ENCODE results near the gene PLA2G3.

PLA2G3 gene

GRCh38 chr22:31144223-31144622, 3.9 kb upstream of the PLA2G3 start:
- peak; percentile 57 for DNase-seq (ENCODE audit: low spot score)

GRCh38 chr22:31143537-31143936, 3.2 kb upstream of the PLA2G3 start:
- DNase-seq (ENCODE audit: low spot score): no peak

GRCh38 chr22:31143038-31143437, 2.7 kb upstream of the PLA2G3 start:
- no peak for DNase-seq (ENCODE audit: low spot score)

GRCh38 chr22:31142285-31142684, 2.0 kb upstream of the PLA2G3 start:
- DNase-seq (ENCODE audit: low spot score): no peak

- DNase-seq (ENCODE audit: low spot score): no peak
Observed at GRCh38 chr22:31141551-31141950, 1.2 kb upstream of the PLA2G3 start.

GRCh38 chr22:31140746-31141145, 438 bp upstream of the PLA2G3 start:
- DNase-seq (ENCODE audit: low spot score): no peak

- DNase-seq (ENCODE audit: low spot score): no peak
Observed at GRCh38 chr22:31139066-31139465, 1.2 kb downstream of the PLA2G3 start.

DNA sequence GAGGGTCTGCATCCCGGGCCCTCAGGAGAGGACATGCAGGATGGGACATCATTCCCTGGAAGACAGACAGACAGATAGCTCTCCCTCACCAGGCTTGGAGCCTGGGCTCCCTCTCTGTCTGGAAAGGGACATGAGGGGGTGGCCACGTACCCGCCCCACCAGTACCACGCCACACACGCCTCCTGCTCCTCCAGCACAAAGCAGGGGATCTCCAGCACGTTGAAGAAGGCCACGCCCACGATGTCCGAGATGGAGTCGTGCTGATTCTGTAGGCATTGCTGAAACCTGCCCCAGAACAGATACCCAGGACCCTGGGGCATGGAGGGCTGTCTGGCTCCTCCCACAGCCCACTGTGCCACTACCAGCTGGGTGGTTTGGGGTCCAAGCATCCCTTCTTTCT, 2.2 kb downstream of the PLA2G3 start:
- no peak for DNase-seq (ENCODE audit: low spot score)

DNA sequence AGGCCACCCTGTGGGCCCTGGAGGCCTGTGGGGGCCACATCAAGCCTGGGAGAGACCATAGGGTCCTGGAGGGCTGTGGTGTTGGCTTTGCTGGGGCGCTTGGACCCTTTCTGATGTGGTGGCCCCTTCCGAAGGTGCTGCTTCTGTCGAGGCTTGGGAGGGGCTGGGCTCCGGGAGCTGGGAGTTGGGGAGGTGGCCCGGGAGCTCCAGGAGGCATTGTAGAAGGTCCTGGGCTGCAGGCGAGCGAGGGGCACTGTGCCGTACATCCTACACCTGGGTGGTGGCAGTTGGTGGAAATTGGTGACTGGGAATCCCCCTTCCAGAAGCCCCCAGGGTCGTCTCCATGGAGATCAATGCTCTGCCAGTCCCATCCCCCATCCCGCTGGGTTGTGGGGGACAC, 2.6 kb downstream of the PLA2G3 start:
- no peak for DNase-seq (ENCODE audit: low spot score)

DNA sequence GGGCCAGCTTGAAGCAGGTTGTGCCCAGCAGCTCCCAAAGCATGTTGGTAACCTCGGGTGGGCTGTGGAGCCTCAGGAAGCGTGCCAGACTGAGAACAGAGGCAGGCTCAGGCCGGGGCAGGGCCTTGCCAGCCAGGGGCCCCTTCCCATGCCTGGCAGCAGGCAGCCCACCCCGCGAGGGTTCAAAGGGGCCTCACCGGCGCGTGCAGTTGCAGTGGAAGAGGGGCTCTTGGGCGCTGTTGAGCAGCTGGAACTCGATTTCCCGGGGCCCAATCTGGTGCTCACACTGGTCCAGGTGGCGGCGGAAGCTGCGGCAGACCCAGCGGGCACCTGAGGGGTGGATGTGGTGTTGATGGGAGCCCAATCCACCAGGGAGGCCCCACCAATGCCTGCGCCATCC, 3.6 kb downstream of the PLA2G3 start:
- no peak for DNase-seq (ENCODE audit: low spot score)

- no peak for DNase-seq (ENCODE audit: low spot score)
Observed at GRCh38 chr22:31136155-31136554, 4.2 kb downstream of the PLA2G3 start.

- no peak for DNase-seq (ENCODE audit: low spot score)
Observed at GRCh38 chr22:31135706-31136105, 4.6 kb downstream of the PLA2G3 start.

GRCh38 chr22:31134688-31135087, 5.6 kb downstream of the PLA2G3 start:
- no peak for DNase-seq (ENCODE audit: low spot score)

DNA sequence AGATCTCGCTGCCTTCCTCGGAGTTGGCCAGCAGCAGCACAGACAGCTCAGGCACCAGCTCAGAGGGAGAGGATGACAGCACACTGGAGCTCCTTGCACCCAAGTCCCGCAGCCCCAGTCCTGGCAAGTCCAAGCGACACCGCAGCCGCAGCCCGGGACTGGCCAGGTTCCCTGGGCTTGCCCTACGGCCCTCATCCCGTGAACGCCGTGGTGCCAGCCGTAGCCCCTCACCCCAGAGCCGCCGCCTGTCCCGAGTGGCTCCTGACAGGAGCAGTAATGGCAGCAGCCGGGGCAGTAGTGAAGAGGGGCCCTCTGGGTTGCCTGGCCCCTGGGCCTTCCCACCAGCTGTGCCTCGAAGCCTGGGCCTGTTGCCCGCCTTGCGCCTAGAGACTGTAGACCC, 6.4 kb downstream of the PLA2G3 start:
- no peak for DNase-seq (ENCODE audit: low spot score)

DNA sequence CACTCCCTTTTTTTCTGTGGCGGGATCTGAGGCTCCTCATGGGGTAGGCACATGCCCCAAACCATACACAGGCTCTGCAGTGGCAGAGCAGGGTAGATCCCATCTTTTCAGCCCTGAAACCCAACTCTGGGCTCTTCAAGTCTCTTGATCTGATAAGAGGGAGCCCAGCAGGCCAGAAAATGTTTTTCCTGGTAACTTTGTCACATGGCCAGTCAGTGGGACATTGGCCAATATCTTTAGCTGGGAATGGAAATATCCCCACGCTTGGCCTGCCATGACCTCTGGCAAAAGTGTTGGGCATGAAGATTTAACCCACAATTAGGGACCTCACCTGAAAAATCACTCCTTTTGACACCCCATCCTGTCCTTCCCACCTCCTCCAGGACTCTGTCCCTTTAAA, 9.4 kb downstream of the PLA2G3 start:
- no peak for DNase-seq (ENCODE audit: low spot score)

DNA sequence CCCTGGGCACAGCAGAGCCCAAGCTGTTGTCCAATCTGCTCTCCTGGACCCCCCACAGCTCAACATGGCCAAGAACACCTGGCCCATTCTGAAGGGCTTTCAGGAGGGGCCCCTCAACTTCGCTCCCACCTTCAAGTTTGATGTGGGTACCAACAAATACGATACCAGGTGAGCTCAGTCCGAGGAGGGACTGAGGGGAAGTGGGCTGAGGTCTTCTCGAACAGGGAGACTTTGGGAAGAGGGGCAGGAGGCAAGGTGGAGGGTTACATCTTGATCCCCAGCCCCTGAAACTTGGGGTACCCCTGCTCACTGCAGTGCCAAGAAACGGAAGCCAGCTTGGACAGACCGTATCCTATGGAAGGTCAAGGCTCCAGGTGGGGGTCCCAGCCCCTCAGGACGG, 12.2 kb downstream of the PLA2G3 start:
- no peak for DNase-seq (ENCODE audit: low spot score)

DNA sequence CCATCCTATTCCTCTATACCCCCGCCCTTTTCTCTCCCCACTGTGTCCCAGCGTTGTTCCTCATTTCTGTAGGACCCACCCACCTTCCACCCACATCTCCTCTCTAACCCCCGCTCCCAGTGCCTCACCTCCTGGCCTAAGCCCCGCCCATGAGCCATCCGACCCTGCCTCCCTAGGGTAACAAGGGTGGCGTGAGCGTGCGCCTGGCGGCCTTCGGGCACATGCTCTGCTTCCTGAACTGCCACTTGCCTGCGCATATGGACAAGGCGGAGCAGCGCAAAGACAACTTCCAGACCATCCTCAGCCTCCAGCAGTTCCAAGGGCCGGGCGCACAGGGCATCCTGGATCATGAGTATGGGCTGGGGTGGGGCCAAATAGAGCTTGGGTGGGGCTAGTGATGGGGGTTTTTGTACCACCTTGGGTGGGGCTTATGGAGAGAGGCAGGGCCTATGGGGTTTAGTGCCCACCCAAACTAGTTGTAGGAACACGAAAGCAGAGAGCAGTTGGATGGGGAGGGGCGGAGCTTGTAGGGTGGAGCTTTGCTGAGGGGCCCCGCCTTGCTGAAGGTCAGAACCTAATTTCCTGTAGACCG, 13.0 kb downstream of the PLA2G3 start:
- DNase-seq (ENCODE audit: low spot score): no peak

GRCh38 chr22:31126869-31127175, 13.5 kb downstream of the PLA2G3 start:
- DNase-seq (ENCODE audit: low spot score): no peak

DNA sequence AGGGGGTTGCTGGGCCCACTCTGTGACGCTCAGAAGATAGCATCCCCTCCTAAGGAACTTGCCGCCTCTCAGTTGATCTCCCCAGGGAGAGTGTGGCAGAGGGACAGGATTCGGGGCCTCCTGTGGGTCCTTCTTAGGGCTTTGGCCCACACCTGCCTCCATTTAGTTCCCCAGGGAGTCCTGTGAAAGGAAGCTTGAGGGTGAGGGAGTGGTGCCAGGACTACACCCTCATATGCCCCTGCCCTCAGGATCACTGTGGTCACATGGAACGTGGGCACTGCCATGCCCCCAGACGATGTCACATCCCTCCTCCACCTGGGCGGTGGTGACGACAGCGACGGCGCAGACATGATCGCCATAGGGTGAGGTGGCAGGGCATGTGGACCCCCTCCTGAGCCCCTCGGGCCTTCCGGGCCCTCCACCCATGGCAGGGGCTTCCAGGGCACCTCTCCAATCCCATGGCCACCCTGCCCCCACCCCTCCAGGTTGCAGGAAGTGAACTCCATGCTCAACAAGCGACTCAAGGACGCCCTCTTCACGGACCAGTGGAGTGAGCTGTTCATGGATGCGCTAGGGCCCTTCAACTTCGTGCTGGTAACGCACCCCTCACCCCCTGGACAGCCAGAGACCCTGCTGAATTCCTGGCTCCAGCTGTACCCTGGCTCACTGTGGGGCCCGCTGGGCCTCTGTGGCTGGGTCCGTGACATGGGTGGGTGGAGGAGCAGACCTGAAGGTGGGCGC, 14.0 kb downstream of the PLA2G3 start:
- no peak for DNase-seq (ENCODE audit: low spot score)

DNA sequence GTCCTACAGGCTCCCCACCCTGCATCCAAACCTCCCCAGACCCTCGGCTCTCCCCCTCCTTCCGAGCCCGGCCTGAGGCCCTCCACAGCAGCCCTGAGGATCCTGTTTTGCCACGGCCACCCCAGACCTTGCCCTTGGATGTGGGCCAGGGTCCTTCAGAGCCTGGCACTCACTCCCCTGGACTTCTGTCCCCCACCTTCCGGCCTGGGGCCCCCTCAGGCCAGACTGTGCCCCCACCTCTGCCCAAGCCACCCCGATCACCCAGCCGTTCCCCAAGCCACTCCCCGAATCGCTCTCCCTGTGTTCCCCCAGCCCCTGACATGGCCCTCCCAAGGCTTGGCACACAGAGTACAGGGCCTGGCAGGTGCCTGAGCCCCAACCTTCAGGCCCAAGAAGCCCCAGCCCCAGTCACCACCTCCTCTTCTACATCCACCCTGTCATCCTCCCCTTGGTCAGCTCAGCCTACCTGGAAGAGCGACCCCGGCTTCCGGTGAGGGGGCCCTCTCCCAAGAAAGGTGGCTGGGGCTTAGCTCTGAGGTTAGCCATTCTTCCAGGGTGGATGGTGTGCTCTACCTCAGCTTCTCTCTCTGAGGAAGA, 14.7 kb downstream of the PLA2G3 start:
- no peak for DNase-seq (ENCODE audit: low spot score)

GRCh38 chr22:31124811-31125465, 15.4 kb downstream of the PLA2G3 start:
- no peak for DNase-seq (ENCODE audit: low spot score)

GRCh38 chr22:31124290-31124689, 16.0 kb downstream of the PLA2G3 start:
- DNase-seq (ENCODE audit: low spot score): no peak

DNA sequence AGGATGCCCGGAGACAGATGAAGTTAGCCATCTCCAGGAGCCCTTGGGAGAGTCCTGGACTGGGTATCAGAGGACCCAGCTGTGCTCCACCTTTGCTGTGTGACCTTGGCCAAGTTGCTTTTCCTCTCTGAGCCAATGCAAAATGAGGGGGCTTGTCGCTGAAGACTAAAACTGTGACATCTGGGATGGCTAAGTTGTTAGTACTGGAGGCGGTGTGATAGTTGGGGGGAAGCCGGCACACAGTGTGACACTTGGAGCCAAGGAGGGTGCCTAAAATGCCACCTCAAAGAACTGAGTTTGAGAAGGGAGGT, 17.1 kb downstream of the PLA2G3 start:
- DNase-seq (ENCODE audit: low spot score): no peak
